Measurements from ENCODE around the gene PHETA2. TPM values are rescaled to one million over a fixed set of nuclear protein-coding genes. Genes with fewer than 3 reads are reported as not detected.
"Not testable (repeated sequence)": the region's sequence is repeated elsewhere in the genome, so short reads cannot be mapped to it uniquely, and the experiment has no call there.

Gene PHETA2
- total RNA-seq, 1 donor, result 21.2 TPM

GRCh38 chr22:42101199-42101598, 27.2 kb downstream of the PHETA2 start:
- no peak for DNase-seq (ENCODE audit: low read depth)

GRCh38 chr22:42104332-42104860, 30.3 kb downstream of the PHETA2 start:
- H3K4me3 ChIP-seq (ENCODE audit: low read depth, low read length); DNase-seq (ENCODE audit: low read depth): not testable (repeated sequence)

More at GRCh38 chr22:42101199-42101598, 27.2 kb downstream of the PHETA2 start:
- no peak overlapping the region for H3K4me3 ChIP-seq (ENCODE audit: low read depth, low read length)
- TF ChIP-seq CTCF (IDR thresholded peaks at IDR 0.05; ENCODE audit: insufficient read depth, low read depth, low read length), result no peak

- H3K4me3 ChIP-seq (ENCODE audit: low read depth, low read length), result no peak overlapping the region
- TF ChIP-seq CTCF (IDR thresholded peaks at IDR 0.05; ENCODE audit: insufficient read depth, low read depth, low read length), result no peak
- DNase-seq (ENCODE audit: low read depth), result no peak
Observed at GRCh38 chr22:42108848-42109247, 34.8 kb downstream of the PHETA2 start.

- no peak for DNase-seq (ENCODE audit: low read depth)
- TF ChIP-seq CTCF (IDR thresholded peaks at IDR 0.05; ENCODE audit: insufficient read depth, low read depth, low read length), result no peak
- H3K4me3 ChIP-seq (ENCODE audit: low read depth, low read length), result no peak overlapping the region
Observed at GRCh38 chr22:42111798-42112197, 37.8 kb downstream of the PHETA2 start.

- H3K4me3 ChIP-seq (ENCODE audit: low read depth, low read length), result not testable (repeated sequence)
- peak; percentile 16 for DNase-seq (ENCODE audit: low read depth)
Observed at GRCh38 chr22:42112793-42113192, 38.7 kb downstream of the PHETA2 start.

GRCh38 chr22:42114721-42115120, 40.7 kb downstream of the PHETA2 start:
- DNase-seq (ENCODE audit: low read depth), result peak; percentile 46
- H3K4me3 ChIP-seq (ENCODE audit: low read depth, low read length), result no peak overlapping the region
- TF ChIP-seq CTCF (IDR thresholded peaks at IDR 0.05; ENCODE audit: insufficient read depth, low read depth, low read length), result peak; percentile 57

- not testable (repeated sequence) for H3K4me3 ChIP-seq (ENCODE audit: low read depth, low read length)
Observed at GRCh38 chr22:42115420-42115830, 41.4 kb downstream of the PHETA2 start.

GRCh38 chr22:42116848-42117424, 42.9 kb downstream of the PHETA2 start:
- H3K4me3 ChIP-seq (ENCODE audit: low read depth, low read length), result no peak overlapping the region
- no peak for TF ChIP-seq CTCF (IDR thresholded peaks at IDR 0.05; ENCODE audit: insufficient read depth, low read depth, low read length)
- DNase-seq (ENCODE audit: low read depth), result peak; percentile 43

More at GRCh38 chr22:42115420-42115830, 41.4 kb downstream of the PHETA2 start:
- not testable (repeated sequence) for DNase-seq (ENCODE audit: low read depth)

GRCh38 chr22:42120231-42121021, 46.4 kb downstream of the PHETA2 start:
- DNase-seq (ENCODE audit: low read depth); H3K4me3 ChIP-seq (ENCODE audit: low read depth, low read length): not testable (repeated sequence)

- not testable (repeated sequence) for H3K4me3 ChIP-seq (ENCODE audit: low read depth, low read length)
Observed at GRCh38 chr22:42123529-42123928, 49.5 kb downstream of the PHETA2 start.

More at GRCh38 chr22:42123529-42123928, 49.5 kb downstream of the PHETA2 start:
- DNase-seq (ENCODE audit: low read depth), result not testable (repeated sequence)
